K562 (cell line): ENCODE measurements around the gene DDX20. TPM values are rescaled to one million over a fixed set of nuclear protein-coding genes. Genes with fewer than 3 reads are reported as not detected.

ENCODE experiments used
- FOXM1 ChIP-seq, 2 experiments: fragments of 450-650 bp in 1 of 2; sonication (generic) in 1 of 2; formaldehyde crosslinking in 1 of 2; IDR thresholded peaks; 2 replicates each; pipeline versions ENCODE4 v1.6.1 to v1.9.0; 2017 to 2022; ENCODE audit warnings: low read depth in 2 of 2, mild to moderate bottlenecking in 2 of 2, missing genetic modification reagents in 1 of 2, moderate library complexity in 1 of 2
- NEUROD1 ChIP-seq: fragments of 150-350 bp; IDR thresholded peaks from 2 replicates; pipeline ENCODE4 v1.6.1; 2014; ENCODE audit warnings: borderline replicate concordance, low read length, low read depth; ENCODE audit not compliant: partially characterized antibody
- SMC3 ChIP-seq: conservative IDR thresholded peaks from 2 replicates; pipeline ENCODE4 v1.6.1; 2011; ENCODE audit warnings: low read depth, low read length, improper control_type of control experiment; ENCODE audit not compliant: insufficient read depth
- TRIM24 ChIP-seq, 2 experiments: fragments of 450-650 bp; IDR thresholded peaks; 2 replicates each; pipeline ENCODE4 v1.6.1; 2016
- ZNF445 ChIP-seq: fragments of 250-450 bp; sonication (Bioruptor Pico); IDR thresholded peaks from 2 replicates; pipeline ENCODE4 v1.4.0; 2020; ENCODE audit warnings: low read depth, mild to moderate bottlenecking, moderate library complexity
- polyA plus RNA-seq, 8 experiments: library from polyadenylated mRNA; depleted of rRNA in 4 of 8; stranded (reverse) in 5 of 8; unstranded in 3 of 8; fragments of >200 nt; fragmentation: Nextera tagmentation in 2 of 8; fragmentation: Illumina TruSeq in 1 of 8; extraction: Ambion mirVana in 2 of 8; extraction: Trizol in 1 of 8; gene quantifications; 2 replicates each; pipeline versions ENCODE4 v1.2.1 to v1.2.3, GENCODE V29; 2011 to 2014; ENCODE audit warnings: inconsistent platforms in 1 of 8, missing spikeins in 1 of 8
- total RNA-seq, 7 experiments: library from RNA; depleted of rRNA in 6 of 7; stranded (reverse); fragments of >200 nt in 6 of 7; fragmentation: Illumina TruSeq in 2 of 7; extraction: Trizol in 2 of 7; gene quantifications; 2 replicates each; pipeline versions ENCODE4 v1.2.1 to v1.2.3, GENCODE V29; 2011 to 2021; ENCODE audit warnings: low replicate concordance in 1 of 7
- TF ChIP-seq, protein P1 (sequence below), 2 experiments: fragments of 450-650 bp; IDR thresholded peaks; 2 replicates each; pipeline ENCODE4 v1.6.1; 2018; ENCODE audit warnings: mild to moderate bottlenecking in 2 of 2, low read depth in 1 of 2; ENCODE audit not compliant: partially characterized antibody in 2 of 2
- TF ChIP-seq, protein P2 (sequence below): fragments of 450-650 bp; IDR thresholded peaks from 2 replicates; pipeline ENCODE4 v1.6.1; 2016; ENCODE audit warnings: mild to moderate bottlenecking, moderate library complexity

DDX20 gene
- total and polyA plus RNA-seq, 9 of the 15 experiments (the other 6 are each of a cell fraction or from before 2014, with no cell fraction given) = 8.3 to 33.4 (median 24.5) TPM

DNA sequence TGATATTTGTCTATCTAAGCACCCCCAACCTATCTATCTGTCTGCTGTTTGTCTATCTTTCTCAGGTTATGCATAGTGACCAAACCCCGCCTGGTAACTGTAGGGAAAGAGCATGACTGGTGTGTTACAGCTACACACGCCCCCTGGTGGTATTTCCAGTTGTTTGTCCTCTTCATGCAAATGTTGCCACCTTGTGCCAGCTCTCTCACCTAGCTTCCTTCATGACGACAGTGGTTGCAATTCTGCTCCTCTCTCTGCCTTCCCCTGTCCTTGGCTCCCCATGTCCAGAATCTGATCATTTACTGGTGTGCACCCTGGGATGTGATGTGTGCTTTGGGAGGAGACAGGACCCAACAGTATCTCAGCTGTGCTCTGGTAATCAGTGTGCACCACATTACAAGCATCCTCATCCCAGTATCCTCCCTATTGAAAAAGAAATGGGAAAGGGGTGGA is 8.4 kb upstream of the DDX20 start (continued):
- TF ChIP-seq, protein P1, sequence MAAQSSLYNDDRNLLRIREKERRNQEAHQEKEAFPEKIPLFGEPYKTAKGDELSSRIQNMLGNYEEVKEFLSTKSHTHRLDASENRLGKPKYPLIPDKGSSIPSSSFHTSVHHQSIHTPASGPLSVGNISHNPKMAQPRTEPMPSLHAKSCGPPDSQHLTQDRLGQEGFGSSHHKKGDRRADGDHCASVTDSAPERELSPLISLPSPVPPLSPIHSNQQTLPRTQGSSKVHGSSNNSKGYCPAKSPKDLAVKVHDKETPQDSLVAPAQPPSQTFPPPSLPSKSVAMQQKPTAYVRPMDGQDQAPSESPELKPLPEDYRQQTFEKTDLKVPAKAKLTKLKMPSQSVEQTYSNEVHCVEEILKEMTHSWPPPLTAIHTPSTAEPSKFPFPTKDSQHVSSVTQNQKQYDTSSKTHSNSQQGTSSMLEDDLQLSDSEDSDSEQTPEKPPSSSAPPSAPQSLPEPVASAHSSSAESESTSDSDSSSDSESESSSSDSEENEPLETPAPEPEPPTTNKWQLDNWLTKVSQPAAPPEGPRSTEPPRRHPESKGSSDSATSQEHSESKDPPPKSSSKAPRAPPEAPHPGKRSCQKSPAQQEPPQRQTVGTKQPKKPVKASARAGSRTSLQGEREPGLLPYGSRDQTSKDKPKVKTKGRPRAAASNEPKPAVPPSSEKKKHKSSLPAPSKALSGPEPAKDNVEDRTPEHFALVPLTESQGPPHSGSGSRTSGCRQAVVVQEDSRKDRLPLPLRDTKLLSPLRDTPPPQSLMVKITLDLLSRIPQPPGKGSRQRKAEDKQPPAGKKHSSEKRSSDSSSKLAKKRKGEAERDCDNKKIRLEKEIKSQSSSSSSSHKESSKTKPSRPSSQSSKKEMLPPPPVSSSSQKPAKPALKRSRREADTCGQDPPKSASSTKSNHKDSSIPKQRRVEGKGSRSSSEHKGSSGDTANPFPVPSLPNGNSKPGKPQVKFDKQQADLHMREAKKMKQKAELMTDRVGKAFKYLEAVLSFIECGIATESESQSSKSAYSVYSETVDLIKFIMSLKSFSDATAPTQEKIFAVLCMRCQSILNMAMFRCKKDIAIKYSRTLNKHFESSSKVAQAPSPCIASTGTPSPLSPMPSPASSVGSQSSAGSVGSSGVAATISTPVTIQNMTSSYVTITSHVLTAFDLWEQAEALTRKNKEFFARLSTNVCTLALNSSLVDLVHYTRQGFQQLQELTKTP (IDR thresholded peaks at IDR 0.05; ENCODE audit: low read depth in 1 of 2, partially characterized antibody in 2 of 2) = peak in 1 of 2 experiments; percentile 23
- TF ChIP-seq NEUROD1 (peak; percentile 36), FOXM1 (IDR thresholded peaks at IDR 0.05; ENCODE audit: low read depth) (peak; percentile 38; the same call in 1 of the 2 replicates), FOXM1 (CRISPR knock-in tag; IDR thresholded peaks at IDR 0.05; ENCODE audit: low read depth) (no peak), SMC3 (peak; percentile 90), ZNF445 (CRISPR knock-in tag) (no peak), TRIM24 (IDR thresholded peaks at IDR 0.05) (peak; percentile 89 to 91; a peak in 2 of 4 replicates)
- TF ChIP-seq, protein P2, sequence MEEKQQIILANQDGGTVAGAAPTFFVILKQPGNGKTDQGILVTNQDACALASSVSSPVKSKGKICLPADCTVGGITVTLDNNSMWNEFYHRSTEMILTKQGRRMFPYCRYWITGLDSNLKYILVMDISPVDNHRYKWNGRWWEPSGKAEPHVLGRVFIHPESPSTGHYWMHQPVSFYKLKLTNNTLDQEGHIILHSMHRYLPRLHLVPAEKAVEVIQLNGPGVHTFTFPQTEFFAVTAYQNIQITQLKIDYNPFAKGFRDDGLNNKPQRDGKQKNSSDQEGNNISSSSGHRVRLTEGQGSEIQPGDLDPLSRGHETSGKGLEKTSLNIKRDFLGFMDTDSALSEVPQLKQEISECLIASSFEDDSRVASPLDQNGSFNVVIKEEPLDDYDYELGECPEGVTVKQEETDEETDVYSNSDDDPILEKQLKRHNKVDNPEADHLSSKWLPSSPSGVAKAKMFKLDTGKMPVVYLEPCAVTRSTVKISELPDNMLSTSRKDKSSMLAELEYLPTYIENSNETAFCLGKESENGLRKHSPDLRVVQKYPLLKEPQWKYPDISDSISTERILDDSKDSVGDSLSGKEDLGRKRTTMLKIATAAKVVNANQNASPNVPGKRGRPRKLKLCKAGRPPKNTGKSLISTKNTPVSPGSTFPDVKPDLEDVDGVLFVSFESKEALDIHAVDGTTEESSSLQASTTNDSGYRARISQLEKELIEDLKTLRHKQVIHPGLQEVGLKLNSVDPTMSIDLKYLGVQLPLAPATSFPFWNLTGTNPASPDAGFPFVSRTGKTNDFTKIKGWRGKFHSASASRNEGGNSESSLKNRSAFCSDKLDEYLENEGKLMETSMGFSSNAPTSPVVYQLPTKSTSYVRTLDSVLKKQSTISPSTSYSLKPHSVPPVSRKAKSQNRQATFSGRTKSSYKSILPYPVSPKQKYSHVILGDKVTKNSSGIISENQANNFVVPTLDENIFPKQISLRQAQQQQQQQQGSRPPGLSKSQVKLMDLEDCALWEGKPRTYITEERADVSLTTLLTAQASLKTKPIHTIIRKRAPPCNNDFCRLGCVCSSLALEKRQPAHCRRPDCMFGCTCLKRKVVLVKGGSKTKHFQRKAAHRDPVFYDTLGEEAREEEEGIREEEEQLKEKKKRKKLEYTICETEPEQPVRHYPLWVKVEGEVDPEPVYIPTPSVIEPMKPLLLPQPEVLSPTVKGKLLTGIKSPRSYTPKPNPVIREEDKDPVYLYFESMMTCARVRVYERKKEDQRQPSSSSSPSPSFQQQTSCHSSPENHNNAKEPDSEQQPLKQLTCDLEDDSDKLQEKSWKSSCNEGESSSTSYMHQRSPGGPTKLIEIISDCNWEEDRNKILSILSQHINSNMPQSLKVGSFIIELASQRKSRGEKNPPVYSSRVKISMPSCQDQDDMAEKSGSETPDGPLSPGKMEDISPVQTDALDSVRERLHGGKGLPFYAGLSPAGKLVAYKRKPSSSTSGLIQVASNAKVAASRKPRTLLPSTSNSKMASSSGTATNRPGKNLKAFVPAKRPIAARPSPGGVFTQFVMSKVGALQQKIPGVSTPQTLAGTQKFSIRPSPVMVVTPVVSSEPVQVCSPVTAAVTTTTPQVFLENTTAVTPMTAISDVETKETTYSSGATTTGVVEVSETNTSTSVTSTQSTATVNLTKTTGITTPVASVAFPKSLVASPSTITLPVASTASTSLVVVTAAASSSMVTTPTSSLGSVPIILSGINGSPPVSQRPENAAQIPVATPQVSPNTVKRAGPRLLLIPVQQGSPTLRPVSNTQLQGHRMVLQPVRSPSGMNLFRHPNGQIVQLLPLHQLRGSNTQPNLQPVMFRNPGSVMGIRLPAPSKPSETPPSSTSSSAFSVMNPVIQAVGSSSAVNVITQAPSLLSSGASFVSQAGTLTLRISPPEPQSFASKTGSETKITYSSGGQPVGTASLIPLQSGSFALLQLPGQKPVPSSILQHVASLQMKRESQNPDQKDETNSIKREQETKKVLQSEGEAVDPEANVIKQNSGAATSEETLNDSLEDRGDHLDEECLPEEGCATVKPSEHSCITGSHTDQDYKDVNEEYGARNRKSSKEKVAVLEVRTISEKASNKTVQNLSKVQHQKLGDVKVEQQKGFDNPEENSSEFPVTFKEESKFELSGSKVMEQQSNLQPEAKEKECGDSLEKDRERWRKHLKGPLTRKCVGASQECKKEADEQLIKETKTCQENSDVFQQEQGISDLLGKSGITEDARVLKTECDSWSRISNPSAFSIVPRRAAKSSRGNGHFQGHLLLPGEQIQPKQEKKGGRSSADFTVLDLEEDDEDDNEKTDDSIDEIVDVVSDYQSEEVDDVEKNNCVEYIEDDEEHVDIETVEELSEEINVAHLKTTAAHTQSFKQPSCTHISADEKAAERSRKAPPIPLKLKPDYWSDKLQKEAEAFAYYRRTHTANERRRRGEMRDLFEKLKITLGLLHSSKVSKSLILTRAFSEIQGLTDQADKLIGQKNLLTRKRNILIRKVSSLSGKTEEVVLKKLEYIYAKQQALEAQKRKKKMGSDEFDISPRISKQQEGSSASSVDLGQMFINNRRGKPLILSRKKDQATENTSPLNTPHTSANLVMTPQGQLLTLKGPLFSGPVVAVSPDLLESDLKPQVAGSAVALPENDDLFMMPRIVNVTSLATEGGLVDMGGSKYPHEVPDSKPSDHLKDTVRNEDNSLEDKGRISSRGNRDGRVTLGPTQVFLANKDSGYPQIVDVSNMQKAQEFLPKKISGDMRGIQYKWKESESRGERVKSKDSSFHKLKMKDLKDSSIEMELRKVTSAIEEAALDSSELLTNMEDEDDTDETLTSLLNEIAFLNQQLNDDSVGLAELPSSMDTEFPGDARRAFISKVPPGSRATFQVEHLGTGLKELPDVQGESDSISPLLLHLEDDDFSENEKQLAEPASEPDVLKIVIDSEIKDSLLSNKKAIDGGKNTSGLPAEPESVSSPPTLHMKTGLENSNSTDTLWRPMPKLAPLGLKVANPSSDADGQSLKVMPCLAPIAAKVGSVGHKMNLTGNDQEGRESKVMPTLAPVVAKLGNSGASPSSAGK = 0 out of 2 replicates have a peak, but pooled peaks have one; percentile 24
